GM18505 (cell line): ENCODE results near the gene TRAF3.

ENCODE experiments used
- ATAC-seq: cut with Tn5 transposase; IDR thresholded peaks from one replicate; pipeline ENCODE4 v1.9.1; 2021; ENCODE audit not compliant: unreplicated experiment
- POLR2A ChIP-seq: IDR thresholded peaks from 4 replicates; pipeline ENCODE4 v1.6.1; 2011; ENCODE audit warnings: borderline replicate concordance; ENCODE audit not compliant: insufficient read depth, insufficient read length; ENCODE audit errors: extremely low read depth

Gene TRAF3

DNA sequence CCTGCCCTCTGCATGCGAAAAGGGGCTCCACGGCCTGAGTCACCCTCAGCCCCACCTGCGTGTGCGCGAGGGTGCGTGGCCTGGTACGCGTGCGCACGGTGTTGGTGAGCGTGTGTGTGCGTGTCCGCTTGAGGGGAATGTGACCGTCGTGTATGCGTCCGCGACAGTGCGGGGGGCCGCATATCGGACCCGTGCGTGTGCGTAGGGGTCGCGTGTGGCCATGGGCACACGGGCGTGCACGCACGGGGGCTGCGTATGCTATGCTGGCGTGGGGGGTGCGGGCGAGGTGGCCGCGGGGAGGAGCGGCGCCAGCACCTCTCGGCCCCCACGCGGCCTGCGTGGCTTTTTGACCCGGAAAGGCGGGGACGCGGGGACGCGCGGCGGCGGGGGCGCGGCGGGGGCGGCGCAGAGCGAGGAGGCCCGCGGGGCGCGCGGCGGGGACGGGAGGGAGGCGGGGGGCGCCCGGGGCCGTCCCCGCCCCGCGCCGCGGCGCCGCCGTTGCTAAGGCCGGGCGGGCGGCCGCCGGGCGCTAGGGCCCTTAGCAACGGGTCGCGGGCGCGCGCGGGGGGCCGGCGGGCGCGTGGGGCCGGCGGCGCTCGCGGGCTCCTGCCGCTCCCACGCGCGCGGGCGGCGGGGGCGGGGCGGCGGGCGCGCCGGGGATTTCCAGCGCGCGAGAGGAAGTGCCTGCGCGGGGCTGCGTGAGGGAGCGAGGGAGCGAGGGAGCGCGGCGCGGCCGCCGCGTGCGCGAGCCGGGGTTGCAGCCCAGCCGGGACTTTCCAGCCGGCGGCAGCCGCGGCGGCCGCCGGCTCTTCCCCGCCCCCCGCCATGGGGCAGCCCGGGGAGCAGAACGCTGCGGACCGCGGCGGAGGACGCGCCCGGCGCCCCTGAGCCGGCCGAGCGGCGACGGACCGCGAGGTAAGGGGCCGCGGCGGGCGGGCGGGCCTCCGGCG is at the start of gene TRAF3:
TSS of gene TRAF3 (plus strand) at position 689 of the 950 bp plus-strand sequence. CDS start 92,753 bp downstream, outside the sequence.
- peak; percentile 77 for TF ChIP-seq POLR2A
- ATAC-seq, result peak; percentile 58

DNA sequence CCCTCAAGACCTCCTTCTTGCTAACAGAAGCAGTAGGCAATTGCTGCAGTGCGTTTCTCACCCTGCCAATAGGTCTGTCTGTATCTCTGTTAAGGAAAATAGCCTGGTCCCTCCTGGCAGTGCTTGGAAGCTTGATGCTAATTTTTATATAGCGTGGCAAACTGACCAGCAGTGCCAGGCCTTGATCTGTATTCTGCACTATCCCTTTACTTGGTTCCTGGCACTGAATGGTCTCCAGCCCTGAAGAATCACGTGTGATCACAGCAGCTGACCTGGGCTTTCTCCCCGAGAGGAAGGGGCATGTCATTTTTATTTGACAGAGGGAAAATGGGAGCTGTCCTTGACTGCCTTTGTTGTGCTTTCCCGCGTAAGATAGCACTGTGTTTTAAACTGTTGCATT is 48.7 kb upstream of the TRAF3 start:
- TF ChIP-seq POLR2A, result no peak
- no peak for ATAC-seq

- no peak for ATAC-seq
- TF ChIP-seq POLR2A, result no peak
Observed at GRCh38 chr14:102729268-102729667, 48.0 kb upstream of the TRAF3 start.

DNA sequence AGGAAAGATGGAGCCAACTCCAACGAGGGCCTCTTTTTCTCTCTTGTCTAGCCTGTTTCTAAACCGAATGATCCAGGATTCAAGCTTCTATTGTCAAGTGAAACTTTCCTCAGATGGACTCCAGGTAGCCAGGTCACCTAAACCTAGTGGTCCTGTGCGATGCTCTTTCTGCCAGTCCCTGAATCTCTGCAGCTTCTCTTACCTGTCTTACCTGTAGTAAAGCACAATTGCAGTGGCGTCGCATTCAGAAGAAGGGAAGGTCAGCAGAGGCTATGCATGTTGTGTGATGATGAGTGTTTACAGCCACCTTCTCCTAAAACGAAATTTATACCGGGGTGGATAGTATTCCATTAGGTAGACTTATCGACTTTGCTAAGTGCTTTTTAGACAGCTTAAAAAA is 47.4 kb upstream of the TRAF3 start:
- no peak for ATAC-seq
- no peak for TF ChIP-seq POLR2A

GRCh38 chr14:102731101-102731870 is 46.0 kb upstream of the TRAF3 start:
- no peak for ATAC-seq
- no peak for TF ChIP-seq POLR2A

DNA sequence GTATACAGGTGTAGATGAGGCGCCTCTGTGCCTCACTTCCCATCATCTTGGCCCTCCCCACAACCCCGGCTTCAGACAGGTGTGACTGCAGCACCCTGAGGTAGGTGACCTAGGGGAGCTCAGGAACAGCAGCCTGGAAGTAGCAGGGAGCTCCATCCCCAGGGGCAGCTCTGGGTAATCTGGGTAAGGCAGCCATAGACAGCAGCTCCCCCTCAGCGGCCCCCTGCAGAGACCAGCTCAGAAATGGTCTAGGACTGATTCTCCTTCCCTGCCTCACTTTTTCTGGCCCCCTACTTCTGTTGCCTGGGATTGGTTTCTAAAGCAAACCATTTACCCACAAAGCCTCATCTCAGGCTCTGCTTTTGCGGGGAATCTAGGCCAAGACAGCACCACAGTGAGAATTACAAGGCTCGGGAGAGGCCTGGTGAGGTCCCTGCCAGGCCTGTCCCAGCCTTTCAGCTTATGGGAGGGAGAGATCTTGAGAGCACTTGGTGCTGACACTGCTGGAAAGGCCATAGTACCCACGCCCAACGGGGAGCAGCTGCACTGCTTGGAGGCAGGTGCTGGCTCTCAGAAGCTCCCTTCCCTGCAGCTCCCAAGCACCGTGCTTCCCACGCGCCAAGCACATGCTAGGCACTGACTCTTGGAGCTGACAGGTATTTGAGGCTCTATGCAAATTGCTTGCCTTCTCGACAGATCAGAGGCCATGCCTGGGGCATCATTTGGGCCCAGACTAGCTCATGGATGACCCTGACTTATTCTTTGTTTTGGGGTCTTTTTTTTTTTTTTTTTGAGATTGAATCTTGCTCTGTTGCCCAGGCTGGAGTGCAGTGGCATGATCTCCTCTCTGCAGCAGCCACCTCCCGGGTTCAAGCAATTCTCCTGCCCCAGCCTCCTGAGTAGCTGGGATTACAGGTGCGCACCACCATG is 45.1 kb upstream of the TRAF3 start:
- ATAC-seq, result no peak

DNA sequence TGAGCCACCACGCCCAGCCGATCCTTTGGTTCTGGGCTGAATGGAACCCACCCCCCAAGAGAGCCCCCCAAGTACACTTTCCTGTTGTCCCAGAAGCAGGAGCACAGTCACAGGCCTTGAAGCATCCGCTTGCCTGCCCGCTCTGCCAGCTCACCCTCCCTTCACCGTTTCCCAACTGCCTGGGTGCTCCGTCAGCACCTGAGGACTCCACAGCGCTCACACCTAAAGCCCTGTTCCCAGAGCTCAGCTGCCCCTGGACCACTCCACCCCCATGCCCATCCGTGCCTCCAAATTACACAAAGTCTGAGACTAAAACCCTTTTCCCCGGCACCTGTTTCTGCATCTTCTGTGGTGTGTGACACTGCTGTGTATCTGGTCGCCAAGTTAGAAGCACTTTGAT is 44.3 kb upstream of the TRAF3 start:
- no peak for ATAC-seq
- TF ChIP-seq POLR2A, result no peak

More for the DNA sequence above, 45.1 kb upstream of the TRAF3 start:
- TF ChIP-seq POLR2A, result no peak

DNA sequence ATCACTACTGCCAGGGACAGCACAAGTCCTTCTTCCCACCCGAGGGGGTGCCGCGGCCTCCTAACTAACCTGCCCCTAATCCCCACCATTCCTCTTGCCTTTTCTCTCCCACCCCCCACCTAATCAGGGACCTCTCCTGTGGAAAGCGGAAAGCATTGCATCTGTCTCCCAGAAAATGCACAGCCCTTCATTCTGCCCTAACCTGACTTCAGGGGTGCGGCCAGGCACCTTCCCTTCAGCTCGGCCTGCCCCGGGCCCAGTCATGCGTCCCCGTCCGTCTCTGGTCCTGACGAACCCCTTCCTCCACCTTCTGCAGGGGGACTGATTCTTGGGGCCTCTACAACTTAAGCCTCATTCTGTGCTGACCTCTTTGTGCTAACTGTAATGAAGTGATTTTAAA is 43.9 kb upstream of the TRAF3 start:
- ATAC-seq, result no peak
- TF ChIP-seq POLR2A, result no peak

DNA sequence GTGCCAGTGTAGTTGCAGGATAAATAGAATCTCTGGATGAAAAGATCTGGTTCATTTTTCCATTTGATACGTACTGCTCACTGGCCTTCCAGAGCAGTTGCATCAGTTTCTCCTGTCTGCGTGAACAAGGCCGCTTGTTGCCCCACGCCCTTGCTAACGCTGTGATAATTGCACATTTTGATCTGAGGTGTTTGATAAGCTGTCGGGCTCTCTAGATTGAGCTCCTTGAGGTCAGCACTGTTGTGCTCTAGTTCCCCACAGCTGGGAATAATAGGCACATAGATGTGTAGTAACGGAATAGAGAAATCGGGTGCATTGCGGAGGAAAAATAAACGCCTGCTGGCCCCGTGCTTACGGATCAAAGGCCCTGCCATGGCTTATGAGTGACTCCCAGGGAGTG is 42.8 kb upstream of the TRAF3 start:
- no peak for TF ChIP-seq POLR2A
- ATAC-seq, result no peak

- no peak for TF ChIP-seq POLR2A
- no peak for ATAC-seq
Observed at GRCh38 chr14:102736956-102737355, 40.3 kb upstream of the TRAF3 start.

GRCh38 chr14:102737402-102738372 is 39.6 kb upstream of the TRAF3 start:
- ATAC-seq, result no peak
- TF ChIP-seq POLR2A, result no peak

DNA sequence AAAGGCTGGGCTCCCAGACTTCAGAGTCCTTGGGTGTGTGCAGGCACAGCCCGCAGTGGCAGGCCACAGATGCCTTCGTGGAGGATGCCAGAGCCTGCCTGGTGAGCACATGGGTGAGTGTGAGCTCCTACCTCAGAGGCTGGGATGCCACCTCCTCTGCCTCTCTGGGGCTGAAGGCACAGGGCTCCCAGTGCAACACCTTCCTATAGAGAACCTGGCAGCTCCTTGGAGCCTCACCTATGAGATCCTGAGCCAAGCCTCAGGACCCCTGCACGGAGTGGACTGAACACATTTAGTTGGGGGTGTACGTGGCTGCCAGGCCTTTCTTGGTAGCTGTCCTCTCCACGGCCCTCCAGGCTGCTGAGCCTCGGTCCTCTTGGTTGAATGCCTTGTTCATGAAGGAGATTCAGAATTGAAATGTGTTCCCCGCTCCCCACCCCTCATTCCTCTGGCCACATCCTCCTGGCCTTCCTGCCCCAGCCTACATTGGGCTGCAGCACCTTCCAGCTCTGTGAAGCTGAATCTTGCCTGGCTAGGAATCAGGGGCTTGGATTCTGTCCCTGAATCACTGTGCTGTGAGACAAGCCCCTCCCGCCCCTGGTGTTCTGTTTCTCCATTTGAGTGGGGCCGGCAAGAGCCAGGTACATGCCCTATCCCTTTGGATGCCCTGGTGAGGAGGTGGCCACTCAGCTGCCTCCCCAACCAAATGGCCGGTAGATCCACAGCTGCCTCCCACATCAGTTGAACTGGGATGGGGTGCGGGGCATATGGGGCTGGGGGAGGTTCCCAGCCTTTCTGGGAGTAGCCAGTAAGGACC is 38.7 kb upstream of the TRAF3 start:
- no peak for TF ChIP-seq POLR2A
- ATAC-seq, result no peak

DNA sequence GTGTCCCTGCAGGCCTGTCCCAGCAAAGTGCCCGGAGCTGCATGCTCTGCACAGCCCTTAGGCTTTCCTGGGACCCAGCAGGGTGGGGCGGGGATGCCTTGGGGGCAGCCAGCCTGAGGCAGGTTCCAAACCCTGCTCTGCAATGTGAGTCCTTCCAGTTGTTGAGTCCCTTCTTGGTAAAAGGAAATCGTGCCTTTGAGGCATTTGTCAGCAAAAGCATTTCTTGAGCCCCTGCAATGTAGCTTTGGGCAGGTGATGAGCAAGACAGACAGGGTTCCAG is 38.1 kb upstream of the TRAF3 start:
- ATAC-seq, result no peak
- no peak for TF ChIP-seq POLR2A
